SK-N-SH treated with all-trans-retinoic acid at 6 μM for 48 hours (cell line): ENCODE measurements around the gene SIK1.

ENCODE experiments used
- ATAC-seq: fragments of 200-7000 bp; cut with Tn5 transposase; 3 replicates; pipeline ENCODE4 v1.9.1; 2020; ENCODE audit warnings: mild to moderate bottlenecking, moderate library complexity
- BACH2 ChIP-seq: fragments of 250-450 bp; sonication (Bioruptor Pico); IDR thresholded peaks from 2 replicates; pipeline ENCODE4 v1.9.0; 2021; ENCODE audit warnings: mild to moderate bottlenecking, borderline replicate concordance
- CREB5 ChIP-seq: fragments of 250-450 bp; sonication (Bioruptor Pico); IDR thresholded peaks from 2 replicates; pipeline ENCODE4 v1.5.1; 2020; ENCODE audit warnings: low read depth, mild to moderate bottlenecking, moderate library complexity
- CSDC2 ChIP-seq: fragments of 250-450 bp; sonication (Bioruptor Pico); IDR thresholded peaks from 2 replicates; pipeline ENCODE4 v1.5.0; 2020; ENCODE audit warnings: mild to moderate bottlenecking, moderate library complexity
- CSRNP3 ChIP-seq: fragments of 250-450 bp; sonication (Bioruptor Pico); IDR thresholded peaks from 2 replicates; pipeline ENCODE4 v1.5.1; 2021; ENCODE audit warnings: mild to moderate bottlenecking, moderate library complexity
- ESRRG ChIP-seq: fragments of 250-450 bp; sonication (Bioruptor Pico); IDR thresholded peaks from 2 replicates; pipeline ENCODE4 v1.6.1; 2021; ENCODE audit warnings: mild to moderate bottlenecking
- GLIS3 ChIP-seq: fragments of 250-450 bp; sonication (Bioruptor Pico); IDR thresholded peaks from 2 replicates; pipeline ENCODE4 v1.5.0; 2020; ENCODE audit warnings: mild to moderate bottlenecking, moderate library complexity
- ISL1 ChIP-seq: fragments of 250-450 bp; sonication (Bioruptor Pico); IDR thresholded peaks from 2 replicates; pipeline ENCODE4 v2.1.2; 2022; ENCODE audit warnings: mild to moderate bottlenecking, moderate library complexity
- OSR1 ChIP-seq: fragments of 250-450 bp; sonication (Bioruptor Pico); IDR thresholded peaks from 2 replicates; pipeline ENCODE4 v1.8.0; 2022; ENCODE audit warnings: moderate library complexity, mild to moderate bottlenecking, inconsistent platforms
- PATZ1 ChIP-seq: fragments of 250-450 bp; sonication (Bioruptor Pico); IDR thresholded peaks from 2 replicates; pipeline ENCODE4 v1.8.0; 2020; ENCODE audit warnings: mild to moderate bottlenecking, moderate library complexity, borderline replicate concordance
- POU6F1 ChIP-seq: fragments of 250-450 bp; sonication (Bioruptor Pico); IDR thresholded peaks from 2 replicates; pipeline ENCODE4 v1.8.0; 2021; ENCODE audit warnings: low read depth, mild to moderate bottlenecking, moderate library complexity, borderline replicate concordance
- PPARA ChIP-seq: fragments of 250-450 bp; sonication (Bioruptor Pico); IDR thresholded peaks from 2 replicates; pipeline ENCODE4 v1.5.0; 2020; ENCODE audit warnings: mild to moderate bottlenecking, borderline replicate concordance
- SNAI2 ChIP-seq: fragments of 250-450 bp; sonication (Bioruptor Pico); IDR thresholded peaks from 2 replicates; pipeline ENCODE4 v1.5.0; 2020; ENCODE audit warnings: mild to moderate bottlenecking, moderate library complexity
- TCF4 ChIP-seq: fragments of 250-450 bp; sonication (Bioruptor Pico); IDR thresholded peaks from 2 replicates; pipeline ENCODE4 v1.8.0; 2021; ENCODE audit warnings: mild to moderate bottlenecking, moderate library complexity, borderline replicate concordance
- TOX ChIP-seq: fragments of 250-450 bp; sonication (Bioruptor Pico); IDR thresholded peaks from 2 replicates; pipeline ENCODE4 v1.8.0; 2021; ENCODE audit warnings: mild to moderate bottlenecking, moderate library complexity, borderline replicate concordance
- TSHZ2 ChIP-seq: fragments of 250-450 bp; sonication (Bioruptor Pico); IDR thresholded peaks from 2 replicates; pipeline ENCODE4 v1.5.0; 2020; ENCODE audit warnings: mild to moderate bottlenecking, moderate library complexity
- ZFP3 ChIP-seq: fragments of 250-450 bp; sonication (Bioruptor Pico); IDR thresholded peaks from 2 replicates; pipeline ENCODE4 v1.5.0; 2020; ENCODE audit warnings: mild to moderate bottlenecking, moderate library complexity
- ZFP30 ChIP-seq: fragments of 450-650 bp; formaldehyde crosslinking; IDR thresholded peaks from 2 replicates; pipeline ENCODE4 v1.5.0; 2022; ENCODE audit warnings: mild to moderate bottlenecking, moderate library complexity
- ZNF565 ChIP-seq: fragments of 450-650 bp; formaldehyde crosslinking; conservative IDR thresholded peaks from 2 replicates; pipeline ENCODE4 v1.5.0; 2020; ENCODE audit warnings: low read depth, mild to moderate bottlenecking, moderate library complexity
- ZNF70 ChIP-seq: fragments of 450-650 bp; formaldehyde crosslinking; IDR thresholded peaks from 2 replicates; pipeline ENCODE4 v1.5.0; 2020; ENCODE audit warnings: mild to moderate bottlenecking, moderate library complexity
- ZNF8 ChIP-seq: fragments of 450-650 bp; formaldehyde crosslinking; IDR thresholded peaks from 2 replicates; pipeline ENCODE4 v1.5.0; 2020; ENCODE audit warnings: mild to moderate bottlenecking, moderate library complexity

Gene SIK1

GRCh38 chr21:43374228-43374885, 52.6 kb downstream of the SIK1 start:
- TF ChIP-seq TSHZ2 (CRISPR knock-in tag): no peak
- no peak for TF ChIP-seq ESRRG (CRISPR knock-in tag)
- TF ChIP-seq POU6F1: no peak
- TF ChIP-seq SNAI2: no peak
- TF ChIP-seq CSRNP3 (CRISPR knock-in tag): no peak
- TF ChIP-seq ZFP30: no peak
- no peak for TF ChIP-seq GLIS3
- no peak for TF ChIP-seq ZNF565 (CRISPR knock-in tag)
- TF ChIP-seq PATZ1: no peak
- TF ChIP-seq ISL1 (CRISPR knock-in tag): no peak
- TF ChIP-seq CREB5: no peak
- TF ChIP-seq BACH2 (CRISPR knock-in tag): no peak
- no peak for TF ChIP-seq PPARA (CRISPR knock-in tag)
- TF ChIP-seq ZNF70 (CRISPR knock-in tag): no peak
- TF ChIP-seq OSR1: no peak
- no peak for TF ChIP-seq ZNF8 (CRISPR knock-in tag)
- no peak for TF ChIP-seq TCF4
- ATAC-seq: no peak

GRCh38 chr21:43373362-43374227, 53.3 kb downstream of the SIK1 start:
- no peak for ATAC-seq
- TF ChIP-seq SNAI2 (no peak), PPARA (CRISPR knock-in tag) (no peak), ZFP3 (CRISPR knock-in tag) (no peak), ISL1 (CRISPR knock-in tag) (no peak), BACH2 (CRISPR knock-in tag) (no peak), TCF4 (no peak), ZFP30 (no peak), GLIS3 (no peak), PATZ1 (no peak), CSDC2 (no peak), ZNF8 (CRISPR knock-in tag) (no peak), TOX (no peak), OSR1 (no peak)
- TF ChIP-seq, all 23 proteins: peak for 0
